GM10266 (cell line): ENCODE measurements around the gene SMARCA4.

Source experiments
- DNase-seq: peaks from one replicate; pipeline ENCODE4 v3.0.0; 2012; ENCODE audit errors: extremely low spot score
- TF ChIP-seq, protein P1 (sequence below): IDR thresholded peaks from 2 replicates; pipeline ENCODE4 v1.5.1; 2012; ENCODE audit warnings: mild to moderate bottlenecking, low read depth; ENCODE audit not compliant: control insufficient read depth, insufficient read depth; ENCODE audit errors: missing control alignments

SMARCA4 gene

DNA sequence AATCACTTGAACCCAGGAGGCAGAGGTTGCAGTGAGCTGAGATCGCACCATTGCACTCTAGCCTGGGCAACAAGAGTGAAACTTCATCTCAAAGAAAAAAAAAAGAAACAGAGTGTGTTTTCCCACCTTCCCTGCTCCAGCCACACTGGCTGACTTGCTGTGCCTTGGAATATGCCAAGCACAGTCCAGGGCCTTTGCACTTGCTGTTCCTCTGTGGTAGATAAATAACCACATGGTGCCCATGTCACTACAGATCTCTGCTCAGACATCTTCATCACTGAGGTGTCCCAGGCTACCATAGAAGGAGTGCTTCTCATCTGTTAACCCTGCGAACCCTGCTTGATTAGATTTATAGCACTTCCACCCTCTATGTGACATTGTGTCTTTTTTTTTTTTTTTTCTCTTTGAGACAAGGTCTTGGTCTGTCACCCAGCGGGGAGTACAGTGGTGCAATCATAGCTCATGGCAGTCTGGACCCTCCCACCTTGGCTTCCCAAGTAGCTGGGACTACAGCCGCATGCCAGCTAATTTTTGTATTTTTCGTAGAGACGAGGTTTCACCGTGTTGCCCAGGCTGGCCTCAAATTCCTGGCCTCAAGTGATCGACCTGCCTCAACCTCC is 10.4 kb downstream of the SMARCA4 start:
- TF ChIP-seq, protein P1, sequence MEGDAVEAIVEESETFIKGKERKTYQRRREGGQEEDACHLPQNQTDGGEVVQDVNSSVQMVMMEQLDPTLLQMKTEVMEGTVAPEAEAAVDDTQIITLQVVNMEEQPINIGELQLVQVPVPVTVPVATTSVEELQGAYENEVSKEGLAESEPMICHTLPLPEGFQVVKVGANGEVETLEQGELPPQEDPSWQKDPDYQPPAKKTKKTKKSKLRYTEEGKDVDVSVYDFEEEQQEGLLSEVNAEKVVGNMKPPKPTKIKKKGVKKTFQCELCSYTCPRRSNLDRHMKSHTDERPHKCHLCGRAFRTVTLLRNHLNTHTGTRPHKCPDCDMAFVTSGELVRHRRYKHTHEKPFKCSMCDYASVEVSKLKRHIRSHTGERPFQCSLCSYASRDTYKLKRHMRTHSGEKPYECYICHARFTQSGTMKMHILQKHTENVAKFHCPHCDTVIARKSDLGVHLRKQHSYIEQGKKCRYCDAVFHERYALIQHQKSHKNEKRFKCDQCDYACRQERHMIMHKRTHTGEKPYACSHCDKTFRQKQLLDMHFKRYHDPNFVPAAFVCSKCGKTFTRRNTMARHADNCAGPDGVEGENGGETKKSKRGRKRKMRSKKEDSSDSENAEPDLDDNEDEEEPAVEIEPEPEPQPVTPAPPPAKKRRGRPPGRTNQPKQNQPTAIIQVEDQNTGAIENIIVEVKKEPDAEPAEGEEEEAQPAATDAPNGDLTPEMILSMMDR, result no peak
- DNase-seq, result no peak

DNA sequence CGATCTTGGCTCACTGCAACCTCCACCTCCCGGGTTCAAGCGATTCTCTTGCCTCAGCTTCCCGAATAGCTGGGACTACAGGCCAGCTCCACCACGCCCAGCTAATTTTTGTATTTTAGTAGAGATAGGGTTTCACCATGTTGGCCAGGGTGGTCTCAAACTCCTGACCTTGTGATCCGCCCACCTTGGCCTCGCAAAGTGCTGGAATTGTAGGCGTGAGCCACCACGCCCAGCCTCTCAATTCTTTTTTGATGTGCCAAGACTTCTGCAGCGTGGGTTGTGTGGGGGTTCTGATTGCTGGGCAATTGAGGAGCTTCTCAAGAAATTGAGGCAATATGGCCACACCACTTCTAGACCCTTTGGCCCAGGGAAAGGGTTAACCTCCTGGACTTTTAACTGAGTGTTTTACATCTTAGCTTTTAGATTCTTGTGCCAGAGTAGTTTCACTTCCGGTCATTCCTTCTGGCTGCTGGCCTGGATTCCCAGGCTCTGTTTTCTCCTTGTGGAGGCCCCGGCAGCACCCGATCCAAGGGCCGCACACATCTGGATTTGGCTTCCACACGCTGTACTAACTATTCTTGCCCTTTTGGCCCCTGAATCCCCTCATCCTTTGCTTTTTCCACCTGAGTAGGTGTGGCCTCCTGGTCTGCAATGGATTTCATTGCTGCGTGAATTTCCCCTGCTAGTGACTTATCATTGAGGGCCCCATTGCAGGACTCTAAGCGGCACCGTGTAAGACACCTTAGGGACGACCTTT is 14.7 kb downstream of the SMARCA4 start:
- DNase-seq, result no peak
- TF ChIP-seq, protein P1, result no peak

DNA sequence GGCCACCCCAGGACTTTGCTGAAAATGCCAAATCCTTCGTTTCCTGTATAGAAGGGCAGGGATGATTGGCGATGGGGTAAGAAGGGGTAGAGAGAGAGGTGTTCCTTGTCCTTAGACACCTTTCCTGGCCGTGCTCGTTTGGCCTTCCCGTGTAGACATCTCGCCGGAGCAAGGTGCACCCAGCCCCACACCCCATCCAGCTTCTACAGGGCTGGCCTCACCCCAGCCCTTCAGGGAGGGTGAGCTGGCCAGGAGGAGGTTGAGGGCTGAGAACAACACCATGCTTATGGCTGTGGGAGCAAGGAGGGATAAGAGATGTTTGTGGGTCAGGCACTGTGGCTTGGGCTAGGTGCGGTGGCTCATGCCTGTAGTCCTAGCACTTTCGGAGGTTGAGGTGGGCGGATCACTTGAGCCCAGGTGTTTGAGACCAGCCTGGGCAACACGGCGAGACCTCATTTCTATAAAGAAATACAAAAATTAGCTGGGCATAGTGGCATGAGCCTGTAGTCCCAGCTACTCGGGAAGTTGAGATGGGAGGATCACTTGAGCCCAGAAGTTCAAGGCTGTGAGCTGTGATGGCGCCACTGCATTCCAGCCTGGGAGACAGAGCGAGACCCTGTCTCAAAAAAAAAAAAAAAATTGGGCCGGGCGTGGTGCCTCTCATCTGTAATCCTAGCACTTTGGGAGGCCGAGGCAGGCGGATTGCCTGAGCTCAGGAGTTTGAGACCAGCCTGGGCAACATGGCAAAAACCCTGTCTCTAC is 15.5 kb downstream of the SMARCA4 start:
- no peak for DNase-seq

DNA sequence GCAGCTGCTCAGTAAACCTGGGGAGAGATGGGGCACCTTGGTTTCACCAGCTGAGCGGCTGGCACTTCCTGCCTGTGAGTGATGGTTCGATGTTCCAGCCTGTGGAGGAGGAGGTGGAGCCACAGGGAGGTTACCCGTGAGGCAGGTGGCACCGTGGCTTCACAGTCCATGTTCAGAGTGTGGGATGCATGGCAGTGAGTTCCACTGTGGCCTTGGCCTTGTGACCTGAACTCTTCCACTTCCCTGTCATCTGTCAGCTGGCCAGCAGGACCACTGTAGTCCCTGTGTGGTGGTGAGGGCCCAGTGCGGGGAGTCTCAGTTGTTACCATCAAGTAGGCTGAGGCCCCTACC is 16.9 kb downstream of the SMARCA4 start:
- DNase-seq, result no peak
- TF ChIP-seq, protein P1, result no peak

More for the DNA sequence above, 15.5 kb downstream of the SMARCA4 start:
- TF ChIP-seq, protein P1, result no peak

DNA sequence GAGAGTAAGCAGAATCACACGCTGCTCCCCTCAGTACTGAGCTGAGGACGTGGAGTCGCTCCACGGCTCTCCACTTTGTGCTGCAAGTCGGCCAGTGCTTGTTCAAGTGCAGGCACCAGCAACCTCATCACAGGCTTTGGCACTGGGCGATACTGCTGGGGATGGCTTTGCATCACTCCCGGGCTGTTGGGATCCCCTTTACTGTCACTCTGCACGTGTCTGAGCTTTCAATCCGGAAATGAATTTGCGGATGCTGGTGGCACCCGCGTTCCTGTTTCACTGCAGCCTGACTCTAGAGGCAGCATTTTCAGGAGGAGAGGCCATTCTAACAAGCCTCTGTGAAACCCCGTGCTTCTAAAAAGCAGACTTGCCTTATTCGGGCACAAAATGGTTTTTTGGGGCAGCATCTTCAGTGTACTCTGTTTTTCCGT is 19.1 kb downstream of the SMARCA4 start:
- peak; percentile 51 for DNase-seq

DNA sequence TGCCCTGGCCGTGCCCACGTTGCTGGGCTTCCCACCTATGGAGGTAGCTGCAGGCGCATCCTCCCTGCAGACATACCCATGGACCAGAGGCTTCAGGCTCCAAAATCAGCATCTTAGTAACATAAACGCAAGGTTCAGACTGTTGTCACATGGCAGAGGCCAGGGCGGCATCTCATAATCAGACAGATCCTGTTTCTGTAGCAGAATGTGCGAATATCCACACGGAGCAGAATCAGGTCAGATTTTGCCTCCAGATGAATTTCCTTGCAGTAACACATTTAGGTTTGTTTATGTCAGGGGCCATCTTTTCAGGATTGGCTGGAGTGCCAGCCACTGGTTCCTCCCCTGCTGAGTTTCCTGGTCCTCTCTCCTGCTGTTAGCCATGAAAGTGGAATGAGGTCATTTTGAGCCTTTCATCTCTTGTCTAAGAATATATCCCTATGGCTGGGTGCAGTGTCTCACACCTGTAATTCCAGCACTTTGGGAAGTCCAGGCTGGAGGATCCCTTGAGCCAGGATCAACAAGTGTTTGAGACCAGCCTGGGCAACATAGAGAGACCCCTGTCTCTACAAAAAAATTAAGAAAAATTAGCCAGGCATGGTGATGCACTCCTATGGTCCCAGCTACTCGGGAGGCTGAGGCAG is 20.5 kb downstream of the SMARCA4 start:
- TF ChIP-seq, protein P1, result no peak
- DNase-seq, result no peak

More for the DNA sequence above, 19.1 kb downstream of the SMARCA4 start:
- TF ChIP-seq, protein P1, result no peak
